ENCODE measurements around the gene ANKS6. TPM values are rescaled to one million over a fixed set of nuclear protein-coding genes. Genes with fewer than 3 reads are reported as not detected.
A peak's percentile ranks its signal among the peaks of the same experiment; 100 is the strongest.

The ANKS6 gene
- polyA plus RNA-seq (2011; rRNA removed) (9.9 and 13.0 TPM in 2 replicates), polyA minus RNA-seq (2011; rRNA and poly(A)+ RNA removed) (10.4 and 11.4 TPM in 2 replicates)

- DNase-seq (ENCODE audit: low read depth): no peak
- 0 out of 2 replicates have a peak, but pooled peaks have one; percentile 1 for TF ChIP-seq CTCF (IDR thresholded peaks at IDR 0.05; ENCODE audit: insufficient read depth, low read depth, low read length)
- ChIA-PET POLR2A (no interaction called here), CTCF (interaction anchor here (1.2 to 2.3 kb wide), 3 partner anchors 10 to 592 kb away, joined by 3 to 13 read pairs (median 3); partner anchors contain the start of gene GALNT12)
- Histone ChIP-seq H3K36me3 (ENCODE audit: control insufficient read depth, insufficient read depth, low read length) (no peaks in the 10 kb centered on the region), H3K27me3 (ENCODE audit: control insufficient read depth, insufficient read depth, low read length) (no peaks in the 10 kb centered on the region), H3K4me3 (ENCODE audit: low read depth, low read length) (peak within 1 kb of the TSS; percentile 51)
Observed at GRCh38 chr9:98796364-98797101, at the start of gene ANKS6. TSS of gene ANKS6 (minus strand) at chr9:98796555. CDS start at chr9:98796491, 64 bp downstream.

- POLR2A ChIA-PET: no interaction called here
- no peak overlapping the region for H3K4me3 ChIP-seq (ENCODE audit: low read depth, low read length)
- no peaks in the 10 kb centered on the region; the same call in 1 of the 2 replicates for H3K36me3 ChIP-seq (ENCODE audit: control insufficient read depth, insufficient read depth, low read length)
- DNase-seq (ENCODE audit: low read depth): no peak
- CTCF ChIA-PET: interaction anchor here (0.7 kb wide), 1 partner anchor 260 kb away, joined by 3 read pairs; no protein-coding TSS in a partner anchor
- TF ChIP-seq CTCF (IDR thresholded peaks at IDR 0.05; ENCODE audit: insufficient read depth, low read depth, low read length): no peak
- peaks cover 6% of the 10 kb centered on the region; the same call in 1 of the 2 replicates for H3K27me3 ChIP-seq (ENCODE audit: control insufficient read depth, insufficient read depth, low read length)
Observed at GRCh38 chr9:98846081-98846480, 49.7 kb upstream of the ANKS6 start.

- CTCF ChIA-PET: no interaction called here
- POLR2A ChIA-PET: no interaction called here
- H3K36me3 ChIP-seq (ENCODE audit: control insufficient read depth, insufficient read depth, low read length): no peaks in the 10 kb centered on the region; the same call in 1 of the 2 replicates
- H3K4me3 ChIP-seq (ENCODE audit: low read depth, low read length): no peak overlapping the region
- no peak for TF ChIP-seq CTCF (IDR thresholded peaks at IDR 0.05; ENCODE audit: insufficient read depth, low read depth, low read length)
- no peak for DNase-seq (ENCODE audit: low read depth)
- H3K27me3 ChIP-seq (ENCODE audit: control insufficient read depth, insufficient read depth, low read length): peaks cover 6% of the 10 kb centered on the region
Observed at GRCh38 chr9:98842510-98842909, 46.2 kb upstream of the ANKS6 start.

GRCh38 chr9:98839724-98840123 lies 43.4 kb upstream of the ANKS6 start:
- no peak for TF ChIP-seq CTCF (IDR thresholded peaks at IDR 0.05; ENCODE audit: insufficient read depth, low read depth, low read length)
- no peaks in the 10 kb centered on the region for H3K36me3 ChIP-seq (ENCODE audit: control insufficient read depth, insufficient read depth, low read length)
- no peak for DNase-seq (ENCODE audit: low read depth)
- H3K4me3 ChIP-seq (ENCODE audit: low read depth, low read length): no peak overlapping the region
- no peaks in the 10 kb centered on the region; the same call in 1 of the 2 replicates for H3K27me3 ChIP-seq (ENCODE audit: control insufficient read depth, insufficient read depth, low read length)
- POLR2A ChIA-PET: no interaction called here
- CTCF ChIA-PET: interaction anchor here (4.9 kb wide), 1 partner anchor 9 kb away, joined by 30 read pairs; no protein-coding TSS in a partner anchor

- ChIA-PET POLR2A (no interaction called here), CTCF (interaction anchor here (0.6 to 4.9 kb wide), 2 partner anchors 10 to 1178 kb away, joined by 3 to 30 read pairs; no protein-coding TSS in a partner anchor)
- no peak for TF ChIP-seq CTCF (IDR thresholded peaks at IDR 0.05; ENCODE audit: insufficient read depth, low read depth, low read length)
- H3K36me3 ChIP-seq (ENCODE audit: control insufficient read depth, insufficient read depth, low read length): no peaks in the 10 kb centered on the region
- DNase-seq (ENCODE audit: low read depth): no peak
- H3K27me3 ChIP-seq (ENCODE audit: control insufficient read depth, insufficient read depth, low read length): no peaks in the 10 kb centered on the region; the same call in 1 of the 2 replicates
- H3K4me3 ChIP-seq (ENCODE audit: low read depth, low read length): no peak overlapping the region
Observed at GRCh38 chr9:98838868-98839565, 42.7 kb upstream of the ANKS6 start.

All from BJ (cell line).